ENCODE data around the gene PDS5A. TPM values are rescaled to one million over a fixed set of nuclear protein-coding genes. Genes with fewer than 3 reads are reported as not detected.
"Not testable (repeated sequence)": the region's sequence is repeated elsewhere in the genome, so short reads cannot be mapped to it uniquely, and the experiment has no call there.

The PDS5A gene
- total RNA-seq, 1 experiment from 2014 or later: 55.9 TPM

DNA sequence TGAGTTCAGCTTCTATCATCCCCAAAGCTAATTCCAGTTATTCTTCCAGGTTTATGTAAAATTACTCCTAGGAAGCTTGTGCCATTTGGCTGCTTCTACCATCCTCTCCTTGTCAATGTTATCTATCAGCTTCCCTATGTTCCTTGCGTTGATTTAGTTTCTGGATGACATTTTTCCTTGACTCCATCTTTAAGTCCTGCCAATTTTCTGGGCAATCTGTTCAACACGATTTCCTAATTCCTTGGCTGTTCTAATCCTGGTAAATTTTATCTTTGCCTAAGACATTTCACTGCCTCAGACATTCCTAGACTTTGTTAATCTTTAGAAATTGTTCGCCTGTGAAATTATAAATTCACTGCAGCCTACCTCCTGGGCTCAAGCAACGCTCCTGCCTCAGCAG, 125.1 kb downstream of the PDS5A start:
- in situ Hi-C loops (cut with HindIII; ENCODE audit: low sequenced_read_pairs): no loop called here
- DNase-seq (ENCODE audit: low spot score): no peak

DNA sequence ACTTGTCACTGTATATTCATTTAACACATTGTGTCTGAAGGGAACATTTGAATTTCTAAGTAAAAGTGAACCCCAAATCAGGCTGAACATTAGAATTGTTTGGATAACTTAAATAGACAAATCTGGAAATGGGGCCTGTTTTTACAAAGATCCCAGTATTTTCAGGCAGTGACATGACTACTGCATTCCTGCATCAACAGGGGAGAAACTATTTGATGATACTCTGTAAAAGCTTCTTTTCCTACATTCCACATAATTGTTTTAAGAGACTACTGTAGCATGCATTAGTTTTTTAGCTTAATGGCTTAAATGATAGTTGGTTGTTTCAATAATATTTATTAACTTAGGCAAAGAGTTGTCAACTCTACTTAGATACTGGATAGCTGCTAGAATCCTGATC, 127.0 kb downstream of the PDS5A start:
- in situ Hi-C loops (cut with HindIII; ENCODE audit: low sequenced_read_pairs): no loop called here
- DNase-seq (ENCODE audit: low spot score): no peak

DNA sequence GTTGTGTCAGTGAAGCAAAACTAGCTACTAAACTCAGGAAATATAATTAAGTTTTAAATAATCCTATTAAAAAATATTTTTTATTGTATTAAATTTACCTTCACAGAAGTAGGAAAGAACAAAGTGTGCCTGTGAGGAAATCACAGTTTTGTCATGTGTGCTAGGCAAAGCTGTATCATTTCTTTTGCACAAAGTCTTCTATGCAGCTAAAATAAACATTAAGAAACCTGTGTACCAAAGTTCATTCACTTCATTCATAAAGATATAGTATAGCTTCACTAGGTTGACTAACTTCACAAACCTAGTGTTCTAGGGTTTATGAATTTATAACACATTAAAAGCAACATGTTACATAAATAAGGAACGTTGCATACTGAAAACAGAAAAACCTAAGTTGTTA, 131.0 kb downstream of the PDS5A start:
- in situ Hi-C loops (cut with HindIII; ENCODE audit: low sequenced_read_pairs): no loop called here
- no peak for DNase-seq (ENCODE audit: low spot score)

DNA sequence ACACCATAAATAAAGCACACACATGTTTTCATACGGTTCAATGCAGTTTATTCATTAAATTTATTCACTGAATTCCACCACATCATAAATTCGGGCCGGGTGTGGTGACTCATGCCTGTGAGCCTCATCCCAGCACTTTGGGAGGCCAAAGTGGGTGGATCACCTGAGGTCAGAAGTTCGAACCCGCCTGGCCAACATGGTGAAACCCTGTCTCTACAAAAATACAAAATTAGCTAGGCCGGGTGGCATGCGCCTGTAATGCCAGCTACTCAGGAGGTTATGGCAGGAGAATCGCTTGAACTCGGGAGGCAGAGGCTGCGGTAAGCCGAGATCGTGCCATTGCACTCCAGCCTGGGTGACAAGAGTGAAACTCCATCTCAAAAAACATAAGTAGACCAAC, 131.6 kb downstream of the PDS5A start:
- in situ Hi-C loops (cut with HindIII; ENCODE audit: low sequenced_read_pairs): no loop called here
- DNase-seq (ENCODE audit: low spot score): no peak

DNA sequence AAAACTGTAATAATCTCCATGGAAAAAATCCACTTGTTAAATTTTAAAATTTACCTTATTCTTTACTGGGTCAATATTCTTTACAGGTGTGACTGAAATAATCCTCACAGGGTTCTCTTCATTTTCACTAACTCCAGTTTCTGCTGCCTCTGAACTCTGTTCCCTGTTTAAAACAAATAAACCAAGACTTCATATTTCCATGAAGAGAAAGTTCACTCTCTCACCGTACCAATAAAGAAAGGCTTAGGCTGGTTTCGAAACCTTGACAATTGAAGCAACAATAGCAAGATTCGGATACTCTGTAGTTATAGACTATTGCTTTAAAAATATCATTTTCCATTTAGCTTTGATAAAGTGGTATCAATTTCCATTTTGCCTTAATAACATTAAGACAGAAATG, 135.8 kb downstream of the PDS5A start:
- DNase-seq (ENCODE audit: low spot score): no peak
- in situ Hi-C loops (cut with HindIII; ENCODE audit: low sequenced_read_pairs): no loop called here

DNA sequence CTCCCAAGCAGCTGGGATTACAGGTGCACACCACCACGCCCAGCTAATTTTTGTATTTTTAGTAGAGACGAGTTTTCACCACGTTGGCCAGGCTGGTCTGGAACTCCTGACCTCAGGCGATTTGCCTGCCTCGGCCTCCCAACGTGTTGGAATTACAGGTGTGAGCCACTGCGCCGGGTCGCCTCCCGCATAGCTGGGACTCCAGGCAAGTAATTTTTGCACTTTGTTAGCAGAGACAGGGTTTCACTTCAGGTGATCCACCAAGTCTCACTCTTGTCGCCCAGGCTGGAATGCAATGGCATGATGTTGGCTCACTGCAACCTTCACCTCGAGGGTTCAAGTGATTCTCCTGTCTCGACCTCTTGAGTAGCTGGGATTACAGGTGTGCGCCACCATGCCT, 137.2 kb downstream of the PDS5A start:
- in situ Hi-C loops (cut with HindIII; ENCODE audit: low sequenced_read_pairs); DNase-seq (ENCODE audit: low spot score): not testable (repeated sequence)

DNA sequence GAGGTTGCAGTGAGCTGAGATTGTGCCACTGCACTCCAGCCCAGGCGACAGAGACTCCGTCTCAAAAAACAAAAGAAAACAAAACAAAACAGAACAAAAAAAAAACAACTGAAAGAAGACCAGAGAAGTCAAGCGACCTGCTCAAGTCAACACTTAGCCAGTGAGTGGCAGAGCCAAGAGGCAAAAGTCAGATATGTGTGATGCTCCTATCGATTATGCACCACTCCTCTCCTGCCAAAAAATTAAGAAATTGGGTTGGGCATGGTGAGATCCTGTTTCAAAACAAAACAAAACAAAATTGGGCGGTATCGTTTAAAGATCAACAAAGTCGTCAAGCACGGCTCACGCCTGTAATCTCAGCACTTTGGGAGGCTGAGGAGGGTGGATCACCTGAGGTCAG, 137.7 kb downstream of the PDS5A start:
- DNase-seq (ENCODE audit: low spot score): no peak
- in situ Hi-C loops (cut with HindIII; ENCODE audit: low sequenced_read_pairs): no loop called here

DNA sequence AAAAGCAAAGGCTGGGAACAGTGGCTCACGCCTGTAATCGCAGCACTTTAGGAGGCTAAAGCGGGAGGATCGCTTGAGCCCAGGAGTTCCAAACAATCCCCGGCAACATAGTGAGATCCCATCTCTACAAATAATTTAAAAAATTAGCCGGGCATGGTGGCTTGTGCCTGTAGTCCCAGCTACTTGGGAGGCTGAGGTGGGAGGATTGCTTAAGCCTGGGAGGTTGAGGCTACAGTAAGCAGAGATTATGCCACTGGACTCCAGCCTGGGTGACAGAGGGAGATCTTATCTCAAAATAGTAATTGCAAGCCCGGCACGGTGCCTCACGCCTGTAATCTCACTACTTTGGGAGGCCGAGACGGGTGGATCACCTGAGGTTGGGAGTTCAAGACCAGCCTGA, 139.3 kb downstream of the PDS5A start:
- DNase-seq (ENCODE audit: low spot score); in situ Hi-C loops (cut with HindIII; ENCODE audit: low sequenced_read_pairs): not testable (repeated sequence)

DNA sequence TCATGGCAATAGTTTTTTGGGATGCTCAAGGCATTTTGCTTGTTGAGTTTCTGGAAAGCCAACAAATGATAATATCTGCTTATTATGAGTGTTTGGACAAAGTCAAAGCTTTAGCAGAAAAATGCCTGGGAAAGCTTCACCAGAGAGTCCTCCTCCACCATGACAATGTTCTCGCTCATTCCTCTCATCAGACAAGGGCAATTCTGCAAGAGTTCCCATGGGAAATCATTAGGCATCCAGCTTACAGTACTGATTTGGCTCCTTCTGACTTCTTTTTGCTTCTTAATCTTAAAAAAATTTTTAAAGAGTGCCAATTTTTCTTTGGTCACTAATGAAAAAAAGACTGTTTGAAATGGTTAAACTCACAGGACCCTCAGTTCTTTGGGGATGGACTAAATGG, 143.4 kb downstream of the PDS5A start:
- in situ Hi-C loops (cut with HindIII; ENCODE audit: low sequenced_read_pairs): no loop called here
- DNase-seq (ENCODE audit: low spot score): no peak

DNA sequence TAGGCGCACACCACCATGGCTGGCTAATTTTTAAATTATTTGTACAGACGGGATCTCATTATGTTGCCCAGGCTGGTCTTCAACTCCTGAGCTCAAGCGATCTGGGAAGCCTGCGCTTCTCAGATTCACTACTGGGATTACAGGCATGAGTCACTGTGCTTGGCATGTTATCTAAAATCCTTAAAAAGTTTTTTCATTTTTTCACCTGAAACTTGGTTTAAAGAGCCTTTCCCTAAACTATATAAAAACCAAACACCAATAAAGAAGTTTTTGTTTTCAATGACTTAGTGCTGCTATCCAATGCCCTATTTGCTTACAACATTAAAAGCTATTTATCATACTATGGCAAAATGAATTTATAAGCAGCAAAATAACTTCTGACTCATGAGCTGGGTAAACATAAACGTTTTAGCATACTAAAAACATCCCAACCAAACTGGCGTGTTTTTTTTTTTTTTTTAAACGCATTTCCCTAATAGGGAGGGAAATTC, 151.9 kb downstream of the PDS5A start:
- in situ Hi-C loops (cut with HindIII; ENCODE audit: low sequenced_read_pairs): no loop called here
- no peak for DNase-seq (ENCODE audit: low spot score)

DNA sequence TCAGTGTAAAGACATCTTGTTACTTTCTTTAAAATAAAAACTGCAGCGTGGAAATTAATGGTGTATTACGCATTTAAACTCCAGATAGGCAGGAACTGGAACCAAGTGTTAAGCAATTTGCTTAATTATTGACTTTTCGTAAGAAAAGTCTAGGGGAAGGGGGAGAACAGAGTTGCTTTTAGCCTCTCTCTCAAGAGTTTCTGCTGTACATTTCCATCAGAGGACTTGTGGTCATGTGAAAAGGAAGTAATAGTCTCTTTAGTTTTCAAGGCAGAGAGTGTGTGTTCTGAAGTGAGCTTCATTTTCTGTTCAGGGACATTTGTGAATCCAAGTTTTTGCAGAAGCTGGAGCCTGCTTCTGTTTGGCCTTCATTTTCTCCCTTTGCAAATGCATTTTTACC, 152.6 kb downstream of the PDS5A start:
- in situ Hi-C loops (cut with HindIII; ENCODE audit: low sequenced_read_pairs): no loop called here
- no peak for DNase-seq (ENCODE audit: low spot score)

DNA sequence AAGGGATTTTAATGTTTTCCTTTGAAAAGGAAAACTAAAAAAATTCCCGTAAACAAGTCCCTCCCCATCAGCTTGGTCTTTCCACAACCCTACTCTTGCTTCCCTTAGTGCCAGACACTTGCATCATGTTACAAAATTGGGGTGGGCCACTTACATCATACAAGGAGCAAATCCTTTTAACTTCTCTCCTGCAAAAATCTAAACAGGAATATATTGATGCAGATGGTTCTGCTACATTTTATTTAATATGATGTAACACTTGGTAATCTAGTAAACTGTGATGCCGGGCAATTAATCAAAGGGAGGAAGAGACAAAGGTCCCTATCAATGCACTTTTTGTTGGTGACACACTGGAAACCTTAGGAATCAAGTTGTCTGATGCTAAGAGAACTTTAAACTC, 154.5 kb downstream of the PDS5A start:
- in situ Hi-C loops (cut with HindIII; ENCODE audit: low sequenced_read_pairs): no loop called here
- DNase-seq (ENCODE audit: low spot score): no peak

DNA sequence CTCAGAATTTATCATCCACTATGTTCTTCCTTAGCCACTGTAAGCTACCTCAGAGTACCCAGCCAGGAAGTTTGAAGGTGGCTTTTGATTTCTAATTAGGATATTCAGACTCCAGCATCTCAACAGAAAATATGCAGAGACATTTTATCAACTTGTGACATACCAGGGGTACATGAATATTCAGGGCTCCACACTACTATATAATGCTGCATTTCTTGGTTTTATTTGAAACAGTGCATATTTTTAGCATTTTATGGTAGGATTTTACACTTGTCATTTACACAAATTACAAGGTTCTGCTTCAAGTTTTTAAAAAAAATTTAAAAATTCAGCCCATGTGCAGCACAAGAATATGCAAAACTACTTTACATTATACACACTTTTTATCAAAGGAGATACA, 155.0 kb downstream of the PDS5A start:
- in situ Hi-C loops (cut with HindIII; ENCODE audit: low sequenced_read_pairs): no loop called here
- DNase-seq (ENCODE audit: low spot score): no peak

DNA sequence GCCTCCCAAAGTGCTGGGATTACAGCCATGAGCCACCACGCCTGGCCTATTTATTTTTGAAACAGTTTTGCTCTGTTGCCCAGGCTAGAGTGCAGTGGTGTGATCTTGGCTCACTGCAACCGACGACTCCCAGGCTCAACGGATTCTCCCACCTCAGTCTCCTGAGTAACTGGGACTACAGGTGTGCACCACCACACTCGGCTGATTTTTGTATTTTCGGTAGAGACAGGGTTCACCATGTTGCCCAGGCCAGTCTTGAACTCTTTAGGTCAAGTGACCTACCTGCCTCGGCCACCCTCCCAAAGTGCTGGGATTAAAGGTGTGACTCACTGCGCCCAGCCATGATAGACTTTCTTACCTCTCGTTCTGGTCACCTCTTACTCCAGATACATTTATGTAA, 155.8 kb downstream of the PDS5A start:
- in situ Hi-C loops (cut with HindIII; ENCODE audit: low sequenced_read_pairs): no loop called here
- no peak for DNase-seq (ENCODE audit: low spot score)

DNA sequence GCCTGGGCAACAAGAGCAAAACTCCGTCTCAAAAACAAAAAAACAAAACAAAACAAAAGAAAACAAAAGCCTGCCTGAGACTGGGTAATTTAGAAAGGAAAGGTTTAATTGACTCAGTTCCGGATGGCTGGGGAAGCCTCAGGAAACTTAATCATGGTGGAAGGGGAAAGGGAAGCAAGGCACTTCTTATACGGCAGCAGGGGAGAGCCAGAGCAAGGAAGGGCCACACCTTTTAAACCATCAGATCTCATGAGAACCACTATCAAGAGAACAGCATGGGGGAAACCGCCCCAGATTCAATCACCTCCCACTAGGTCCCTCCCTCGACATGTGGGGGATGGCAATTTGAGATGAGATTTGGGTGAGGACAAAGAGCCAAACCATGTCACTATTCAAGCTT, 157.5 kb downstream of the PDS5A start:
- DNase-seq (ENCODE audit: low spot score): no peak
- in situ Hi-C loops (cut with HindIII; ENCODE audit: low sequenced_read_pairs): no loop called here

DNA sequence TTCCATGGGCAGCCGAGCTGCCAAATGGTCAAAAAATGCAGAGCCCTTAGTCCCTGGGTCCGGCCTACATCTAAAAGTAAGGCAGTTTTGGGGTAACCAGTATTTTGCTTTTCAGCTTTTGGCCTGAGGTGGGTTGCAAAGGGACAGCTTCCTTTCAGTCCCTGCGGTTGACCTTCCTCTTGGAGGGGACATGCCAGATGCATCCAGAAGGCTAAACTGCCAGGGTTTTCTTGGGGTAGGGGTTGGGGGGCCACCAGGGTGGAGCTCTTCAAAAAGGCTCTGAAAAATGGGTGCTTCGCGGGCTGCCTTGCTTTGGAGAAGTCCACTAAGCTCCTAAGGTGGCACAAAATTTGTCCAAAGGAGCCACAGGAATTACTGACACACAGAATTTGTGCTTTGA, 159.1 kb downstream of the PDS5A start:
- in situ Hi-C loops (cut with HindIII; ENCODE audit: low sequenced_read_pairs): no loop called here
- no peak for DNase-seq (ENCODE audit: low spot score)

DNA sequence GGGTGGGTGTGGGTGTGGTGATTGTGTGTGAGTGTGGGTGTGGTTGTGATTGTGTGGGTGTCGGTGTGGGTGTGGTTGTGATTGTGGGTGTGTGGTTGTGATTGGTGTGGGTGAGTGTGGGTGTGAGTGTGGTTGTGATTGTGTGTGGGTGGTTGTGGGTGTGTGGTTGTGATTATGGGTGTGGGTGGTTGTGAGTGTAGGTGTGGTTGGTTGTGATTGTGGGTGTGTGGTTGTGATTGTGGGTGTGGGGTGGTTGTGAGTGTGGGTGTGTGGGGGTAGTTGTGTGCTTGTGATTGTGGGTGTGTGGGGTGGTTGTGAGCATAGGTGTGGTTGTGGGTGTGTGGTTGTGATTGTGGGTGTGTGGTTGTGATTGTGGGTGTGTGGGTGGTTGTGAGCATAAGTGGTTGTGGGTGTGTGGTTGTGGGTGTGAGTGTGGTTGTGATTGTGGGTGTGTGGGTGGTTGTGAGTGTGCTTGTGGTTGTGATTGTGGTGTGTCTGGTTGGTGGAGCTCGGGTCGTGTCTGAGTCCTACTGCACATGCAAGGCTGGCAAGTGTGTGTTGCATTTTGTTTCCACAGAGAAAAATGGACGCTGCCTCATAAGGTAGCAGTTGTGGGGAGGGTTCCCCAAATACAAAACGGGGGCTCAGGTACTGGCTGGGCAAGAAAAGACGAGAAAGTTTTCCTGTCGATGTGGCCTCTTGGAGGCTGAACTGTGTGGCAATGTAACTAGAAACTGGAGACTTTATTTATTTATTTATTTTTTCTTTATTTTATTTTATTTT, 163.1 kb downstream of the PDS5A start:
- no peak for DNase-seq (ENCODE audit: low spot score)
- in situ Hi-C loops (cut with HindIII; ENCODE audit: low sequenced_read_pairs): no loop called here

DNA sequence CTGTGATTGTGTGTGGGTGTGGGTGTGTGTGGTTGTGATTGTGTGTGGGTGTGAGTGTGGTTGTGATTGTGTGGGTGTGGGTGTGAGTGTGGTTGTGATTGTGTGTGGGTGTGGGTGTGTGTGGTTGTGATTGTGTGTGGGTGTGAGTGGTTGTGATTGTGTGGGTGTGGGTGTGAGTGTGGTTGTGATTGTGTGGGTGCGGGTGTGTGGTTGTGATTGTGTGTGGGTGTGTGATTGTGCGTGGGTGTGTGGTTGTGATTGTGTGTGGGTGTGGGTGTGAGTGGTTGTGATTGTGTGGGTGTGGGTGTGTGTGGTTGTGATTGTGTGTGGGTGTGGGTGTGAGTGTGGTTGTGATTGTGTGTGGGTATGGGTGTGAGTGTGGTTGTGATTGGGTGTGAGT, 163.9 kb downstream of the PDS5A start:
- in situ Hi-C loops (cut with HindIII; ENCODE audit: low sequenced_read_pairs); DNase-seq (ENCODE audit: low spot score): not testable (repeated sequence)

DNA sequence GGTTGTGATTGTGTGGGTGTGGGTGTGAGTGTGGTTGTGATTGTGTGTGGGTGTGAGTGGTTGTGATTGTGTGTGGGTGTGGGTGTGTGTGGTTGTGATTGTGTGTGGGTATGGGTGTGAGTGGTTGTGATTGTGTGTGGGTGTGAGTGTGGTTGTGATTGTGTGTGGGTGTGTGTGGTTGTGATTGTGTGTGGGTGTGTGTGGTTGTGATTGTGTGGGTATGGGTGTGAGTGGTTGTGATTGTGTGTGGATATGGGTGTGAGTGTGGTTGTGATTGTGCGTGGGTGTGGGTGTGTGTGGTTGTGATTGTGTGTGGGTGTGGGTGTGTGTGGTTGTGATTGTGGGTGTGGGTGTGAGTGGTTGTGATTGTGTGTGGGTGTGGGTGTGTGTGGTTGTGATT, 164.7 kb downstream of the PDS5A start:
- in situ Hi-C loops (cut with HindIII; ENCODE audit: low sequenced_read_pairs); DNase-seq (ENCODE audit: low spot score): not testable (repeated sequence)

DNA sequence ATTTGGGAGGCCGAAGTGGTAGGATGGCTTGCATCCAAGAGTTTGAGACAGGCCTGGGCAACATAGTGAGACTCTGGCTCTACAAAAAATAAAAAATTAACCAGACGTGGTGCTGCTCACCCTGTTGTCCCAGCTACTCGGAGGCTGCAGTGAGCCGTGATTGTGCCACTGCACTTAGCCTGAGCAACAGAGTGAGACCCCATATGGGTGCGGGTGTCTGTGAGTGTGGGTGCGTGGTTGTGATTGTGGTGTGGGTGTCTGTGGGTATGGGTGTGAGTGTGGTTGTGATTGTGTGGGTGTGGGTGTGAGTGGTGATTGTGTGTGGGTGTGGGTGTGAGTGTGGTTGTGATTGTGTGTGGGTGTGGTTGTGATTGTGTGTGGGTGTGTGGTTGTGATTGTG, 165.2 kb downstream of the PDS5A start:
- in situ Hi-C loops (cut with HindIII; ENCODE audit: low sequenced_read_pairs): no loop called here
- no peak for DNase-seq (ENCODE audit: low spot score)

DNA sequence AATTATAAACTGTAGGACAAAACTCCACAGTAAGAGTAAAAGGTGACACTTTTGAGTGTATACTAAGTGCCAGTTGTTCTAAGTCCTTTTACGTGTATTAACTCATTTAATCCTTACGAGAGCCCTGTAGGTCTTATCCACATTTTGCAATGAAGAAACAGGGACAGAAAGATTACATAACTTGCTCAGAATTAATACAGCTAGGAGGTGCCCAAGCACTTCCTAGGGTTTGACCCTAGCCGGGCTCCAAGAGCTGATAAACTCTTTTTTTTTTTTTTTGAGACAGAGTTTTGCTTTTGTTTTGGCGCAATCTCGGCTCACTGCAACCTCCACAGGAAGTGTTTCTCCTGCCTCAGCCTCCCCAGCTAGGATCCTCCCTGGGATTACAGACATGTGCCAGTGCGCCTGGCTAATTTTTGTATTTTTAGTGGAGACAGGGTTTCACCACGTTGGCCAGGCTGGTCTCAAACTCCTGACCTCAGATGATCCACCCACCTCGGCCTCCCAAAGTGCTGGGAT, 169.4 kb downstream of the PDS5A start:
- DNase-seq (ENCODE audit: low spot score): no peak
- in situ Hi-C loops (cut with HindIII; ENCODE audit: low sequenced_read_pairs): no loop called here

Data from G401 (cell line).